ENCODE data around the gene TNFRSF13B.
"Not testable (repeated sequence)": the region's sequence is repeated elsewhere in the genome, so short reads cannot be mapped to it uniquely, and the experiment has no call there.

Gene TNFRSF13B

GRCh38 chr17:17011043-17011907 is 39.4 kb upstream of the TNFRSF13B start:
- H3K36me3 ChIP-seq (replicated peaks); DNase-seq (ENCODE audit: low spot score in 2 of 2); H3K27me3 ChIP-seq (ENCODE audit: low read depth); H3K4me1 ChIP-seq; H3K9me3 ChIP-seq; H3K4me3 ChIP-seq; in situ Hi-C loops (cut with MboI; ENCODE audit: low sequenced_read_pairs): not testable (repeated sequence)

GRCh38 chr17:17010545-17011034 is 38.7 kb upstream of the TNFRSF13B start:
- H3K4me3 ChIP-seq; in situ Hi-C loops (cut with MboI; ENCODE audit: low sequenced_read_pairs); DNase-seq (ENCODE audit: low spot score in 2 of 2); H3K36me3 ChIP-seq (replicated peaks); H3K27me3 ChIP-seq (ENCODE audit: low read depth); H3K4me1 ChIP-seq; H3K9me3 ChIP-seq: not testable (repeated sequence)

GRCh38 chr17:17009972-17010371 is 38.1 kb upstream of the TNFRSF13B start:
- in situ Hi-C loops (cut with MboI; ENCODE audit: low sequenced_read_pairs), result loop anchor here (10.0 kb wide), 1 partner anchor 195 kb away; the partner anchor contains the start of gene PLD6

GRCh38 chr17:17008621-17009397 is 36.9 kb upstream of the TNFRSF13B start:
- not testable (repeated sequence) for H3K36me3 ChIP-seq (replicated peaks); H3K4me3 ChIP-seq; H3K9me3 ChIP-seq; H3K4me1 ChIP-seq; DNase-seq (ENCODE audit: low spot score in 2 of 2); H3K27me3 ChIP-seq (ENCODE audit: low read depth)
- in situ Hi-C loops (cut with MboI; ENCODE audit: low sequenced_read_pairs), result loop anchor here (10.0 kb wide), 1 partner anchor 196 kb away; the partner anchor contains the start of gene PLD6

More at GRCh38 chr17:17009972-17010371, 38.1 kb upstream of the TNFRSF13B start:
- H3K36me3 ChIP-seq (replicated peaks); H3K4me1 ChIP-seq; DNase-seq (ENCODE audit: low spot score in 2 of 2); H3K9me3 ChIP-seq; H3K4me3 ChIP-seq; H3K27me3 ChIP-seq (ENCODE audit: low read depth): not testable (repeated sequence)

- H3K9me3 ChIP-seq; H3K4me3 ChIP-seq; DNase-seq (ENCODE audit: low spot score in 2 of 2); H3K27me3 ChIP-seq (ENCODE audit: low read depth); H3K36me3 ChIP-seq (replicated peaks); H3K4me1 ChIP-seq: not testable (repeated sequence)
- in situ Hi-C loops (cut with MboI; ENCODE audit: low sequenced_read_pairs), result loop anchor here (10.0 kb wide), 1 partner anchor 197 kb away; the partner anchor contains the start of gene PLD6
Observed at GRCh38 chr17:17007891-17008290, 36.0 kb upstream of the TNFRSF13B start.

GRCh38 chr17:17004997-17005614 is 33.2 kb upstream of the TNFRSF13B start:
- not testable (repeated sequence) for H3K27me3 ChIP-seq (ENCODE audit: low read depth); H3K36me3 ChIP-seq (replicated peaks)
- in situ Hi-C loops (cut with MboI; ENCODE audit: low sequenced_read_pairs), result loop anchor here (10.0 kb wide), 1 partner anchor 200 kb away; the partner anchor contains the start of gene PLD6

GRCh38 chr17:17004251-17004996 is 32.5 kb upstream of the TNFRSF13B start:
- no peaks in the 10 kb centered on the region for H3K27me3 ChIP-seq (ENCODE audit: low read depth)
- no peak overlapping the region for H3K4me3 ChIP-seq
- H3K4me1 ChIP-seq, result no peaks in the 10 kb centered on the region
- no peak for DNase-seq (ENCODE audit: low spot score in 2 of 2)
- in situ Hi-C loops (cut with MboI; ENCODE audit: low sequenced_read_pairs), result loop anchor here (10.0 kb wide), 1 partner anchor 200 kb away; the partner anchor contains the start of gene PLD6
- no peaks in the 10 kb centered on the region for H3K9me3 ChIP-seq
- no peaks in the 10 kb centered on the region for H3K36me3 ChIP-seq (replicated peaks)

More at GRCh38 chr17:17004997-17005614, 33.2 kb upstream of the TNFRSF13B start:
- not testable (repeated sequence) for DNase-seq (ENCODE audit: low spot score in 2 of 2); H3K9me3 ChIP-seq; H3K4me3 ChIP-seq; H3K4me1 ChIP-seq

- H3K9me3 ChIP-seq; H3K4me3 ChIP-seq; H3K36me3 ChIP-seq (replicated peaks); H3K4me1 ChIP-seq; DNase-seq (ENCODE audit: low spot score in 2 of 2); H3K27me3 ChIP-seq (ENCODE audit: low read depth): not testable (repeated sequence)
- in situ Hi-C loops (cut with MboI; ENCODE audit: low sequenced_read_pairs), result loop anchor here (10.0 kb wide), 1 partner anchor 202 kb away; the partner anchor contains the start of gene PLD6
Observed at GRCh38 chr17:17002731-17003715, 31.1 kb upstream of the TNFRSF13B start.

GRCh38 chr17:17001874-17002520 is 30.1 kb upstream of the TNFRSF13B start:
- Histone ChIP-seq H3K9me3 (no peaks in the 10 kb centered on the region), H3K36me3 (replicated peaks) (no peaks in the 10 kb centered on the region), H3K4me3 (no peak overlapping the region), H3K4me1 (no peaks in the 10 kb centered on the region), H3K27me3 (ENCODE audit: low read depth) (no peaks in the 10 kb centered on the region)
- peak; percentile 69 to 89 for DNase-seq (ENCODE audit: low spot score in 2 of 2)
- in situ Hi-C loops (cut with MboI; ENCODE audit: low sequenced_read_pairs), result loop anchor here (10.0 kb wide), 1 partner anchor 203 kb away; the partner anchor contains the start of gene PLD6

- no peaks in the 10 kb centered on the region for H3K36me3 ChIP-seq (replicated peaks)
- DNase-seq (ENCODE audit: low spot score in 2 of 2), result no peak
- H3K4me1 ChIP-seq, result no peaks in the 10 kb centered on the region
- in situ Hi-C loops (cut with MboI; ENCODE audit: low sequenced_read_pairs), result loop anchor here (10.0 kb wide), 1 partner anchor 204 kb away; the partner anchor contains the start of gene PLD6
- H3K4me3 ChIP-seq, result no peak overlapping the region
- no peaks in the 10 kb centered on the region for H3K27me3 ChIP-seq (ENCODE audit: low read depth)
- H3K9me3 ChIP-seq, result no peaks in the 10 kb centered on the region
Observed at GRCh38 chr17:17001076-17001777, 29.3 kb upstream of the TNFRSF13B start.

GRCh38 chr17:16999931-17000625 is 28.2 kb upstream of the TNFRSF13B start:
- DNase-seq (ENCODE audit: low spot score in 2 of 2), result no peak
- Histone ChIP-seq H3K9me3 (no peaks in the 10 kb centered on the region), H3K36me3 (replicated peaks) (no peaks in the 10 kb centered on the region), H3K4me3 (no peak overlapping the region), H3K27me3 (ENCODE audit: low read depth) (no peaks in the 10 kb centered on the region), H3K4me1 (no peaks in the 10 kb centered on the region)
- in situ Hi-C loops (cut with MboI; ENCODE audit: low sequenced_read_pairs), result loop anchor here (10.0 kb wide), 1 partner anchor 205 kb away; the partner anchor contains the start of gene PLD6

Data from HAP-1 (cell line).